Ovary (tissue), 3 donors: ENCODE results near the gene GRK7.

Experiments used
- CTCF ChIP-seq, 3 donors: fragments of 450-650 bp in 2 of 3; fragments of 200-600 bp in 1 of 3; IDR thresholded peaks; one replicate each; pipeline versions ENCODE4 v1.5.1 to v1.8.0; 2016 to 2022; ENCODE audit warnings: antibody characterized with exemption in 3 of 3, mild to moderate bottlenecking in 1 of 3
- EP300 ChIP-seq: sonication (generic); formaldehyde crosslinking; IDR thresholded peaks from one replicate; pipeline ENCODE4 v1.6.1; 2017; ENCODE audit warnings: antibody characterized with exemption
- POLR2A ChIP-seq: fragments of 450-650 bp; IDR thresholded peaks from one replicate; pipeline ENCODE4 v1.6.1; 2017; ENCODE audit warnings: antibody characterized with exemption, mild to moderate bottlenecking, moderate library complexity
- donor health status: DM: no; HTN: no; CAD: no.

- TF ChIP-seq CTCF (IDR thresholded peaks at IDR 0.05) (no peak), EP300 (no peak), POLR2A (no peak)
These were observed 32.1 kb downstream of the GRK7 start for GRCh38 chr3:141795276-141795675.
